Astrocyte (in vitro differentiated cells and primary cell): ENCODE results near the gene NSF. TPM values are rescaled to one million over a fixed set of nuclear protein-coding genes. Genes with fewer than 3 reads are reported as not detected.
"Not testable (repeated sequence)": the region's sequence is repeated elsewhere in the genome, so short reads cannot be mapped to it uniquely, and the experiment has no call there.

ENCODE experiments used
- DNase-seq: peaks from one replicate; pipeline ENCODE4 v3.0.0-alpha.2; 2010; ENCODE audit warnings: low read depth
- FAIRE-seq: peaks from 2 replicates; lab custom pipeline; 2011; peaks lifted over from hg19 to GRCh38; lab: Jason Lieb, UNC
- H2AFZ ChIP-seq: 2 replicates; pipeline ENCODE4 v1.6.0; 2012; ENCODE audit warnings: low read depth, low read length, inconsistent platforms
- H3K27ac ChIP-seq: 2 replicates; pipeline ENCODE4 v1.5.1; 2011; ENCODE audit warnings: low read depth, low read length, inconsistent platforms
- H3K27me3 ChIP-seq: 2 replicates; pipeline ENCODE4 v1.6.0; 2011; ENCODE audit warnings: low read length, inconsistent platforms; ENCODE audit not compliant: insufficient read depth
- H3K36me3 ChIP-seq: 2 replicates; pipeline ENCODE4 v1.5.1; 2011; ENCODE audit warnings: low read length, inconsistent platforms; ENCODE audit not compliant: insufficient read depth
- H3K4me1 ChIP-seq: 2 replicates; pipeline ENCODE4 v1.5.1; 2011; ENCODE audit warnings: low read length, inconsistent platforms; ENCODE audit not compliant: insufficient read depth
- H3K4me2 ChIP-seq: 2 replicates; pipeline ENCODE4 v1.6.0; 2012; ENCODE audit warnings: low read length, inconsistent platforms
- H3K4me3 ChIP-seq: 2 replicates; pipeline ENCODE4 v1.5.1; 2011; ENCODE audit warnings: low read depth, mild to moderate bottlenecking, low read length, inconsistent platforms; ENCODE audit not compliant: insufficient read depth
- H3K79me2 ChIP-seq: 2 replicates; pipeline ENCODE4 v1.6.0; 2012; ENCODE audit warnings: mild to moderate bottlenecking, low read length, inconsistent platforms; ENCODE audit not compliant: insufficient read depth
- H3K9ac ChIP-seq: 2 replicates; pipeline ENCODE4 v1.6.0; 2012; ENCODE audit warnings: mild to moderate bottlenecking, low read length, inconsistent platforms
- H3K9me3 ChIP-seq: 2 replicates; pipeline ENCODE4 v1.5.1; 2012; ENCODE audit warnings: low read depth, mild to moderate bottlenecking, low read length, inconsistent platforms; ENCODE audit not compliant: insufficient read depth
- H4K20me1 ChIP-seq: 2 replicates; pipeline ENCODE4 v1.6.0; 2012; ENCODE audit warnings: low read length, inconsistent platforms; ENCODE audit not compliant: insufficient read depth
- H3K27ac Mint-ChIP-seq: one replicate; pipeline ENCODE4 v1.8.0; 2021; ENCODE audit warnings: mild to moderate bottlenecking, mixed read lengths; ENCODE audit not compliant: unreplicated experiment
- H3K27me3 Mint-ChIP-seq: one replicate; pipeline ENCODE4 v1.8.0; 2021; ENCODE audit warnings: low read depth, mixed read lengths; ENCODE audit not compliant: unreplicated experiment
- H3K36me3 Mint-ChIP-seq: one replicate; pipeline ENCODE4 v1.8.0; 2021; ENCODE audit warnings: low read depth, mixed read lengths; ENCODE audit not compliant: unreplicated experiment
- H3K4me1 Mint-ChIP-seq: one replicate; pipeline ENCODE4 v1.8.0; 2021; ENCODE audit warnings: low read depth, mixed read lengths; ENCODE audit not compliant: unreplicated experiment
- H3K4me3 Mint-ChIP-seq: one replicate; pipeline ENCODE4 v1.8.0; 2021; ENCODE audit warnings: mild to moderate bottlenecking, moderate library complexity, mixed read lengths; ENCODE audit not compliant: unreplicated experiment
- H3K9me3 Mint-ChIP-seq: one replicate; pipeline ENCODE4 v1.8.0; 2021; ENCODE audit warnings: mild to moderate bottlenecking, mixed read lengths; ENCODE audit not compliant: unreplicated experiment
- total RNA-seq: library from RNA; stranded (reverse); gene quantifications from 2 replicates; pipeline ENCODE4 v1.2.1, GENCODE V29; 2021

NSF gene
- total RNA-seq, 1 donor from 2014 or later, result 83.4 TPM

GRCh38 chr17:46623790-46624189 is 33.3 kb downstream of the NSF start:
- FAIRE-seq, result peak; percentile 100
- H3K79me2 ChIP-seq, H3K4me1 ChIP-seq, H3K27ac Mint-ChIP-seq, H3K27me3 Mint-ChIP-seq, H3K9me3 ChIP-seq, DNase-seq, H3K4me2 ChIP-seq, H3K36me3 ChIP-seq, H3K27me3 ChIP-seq, H3K27ac ChIP-seq, H3K4me1 Mint-ChIP-seq, H3K36me3 Mint-ChIP-seq, H3K4me3 ChIP-seq, H2AFZ ChIP-seq, H4K20me1 ChIP-seq, H3K9me3 Mint-ChIP-seq, H3K4me3 Mint-ChIP-seq, H3K9ac ChIP-seq: not testable (repeated sequence)

- DNase-seq, H3K27me3 Mint-ChIP-seq, H4K20me1 ChIP-seq, H3K9me3 ChIP-seq, H3K36me3 ChIP-seq, H3K9ac ChIP-seq, H3K27me3 ChIP-seq, H3K4me3 ChIP-seq, H3K4me1 ChIP-seq, H3K4me3 Mint-ChIP-seq, H3K27ac ChIP-seq, H3K27ac Mint-ChIP-seq, H3K4me2 ChIP-seq, H2AFZ ChIP-seq, FAIRE-seq, H3K79me2 ChIP-seq, H3K4me1 Mint-ChIP-seq, H3K9me3 Mint-ChIP-seq, H3K36me3 Mint-ChIP-seq: not testable (repeated sequence)
Measured at GRCh38 chr17:46624726-46625125, 34.3 kb downstream of the NSF start.

- not testable (repeated sequence) for H2AFZ ChIP-seq
Measured at GRCh38 chr17:46627452-46627851, 37.0 kb downstream of the NSF start.

GRCh38 chr17:46628753-46629436 is 38.4 kb downstream of the NSF start:
- H3K27ac Mint-ChIP-seq, H4K20me1 ChIP-seq, H3K27me3 Mint-ChIP-seq, H3K9ac ChIP-seq, H3K36me3 Mint-ChIP-seq, H3K27me3 ChIP-seq, H3K36me3 ChIP-seq, H3K27ac ChIP-seq, H3K79me2 ChIP-seq, H2AFZ ChIP-seq, DNase-seq, H3K9me3 ChIP-seq, H3K9me3 Mint-ChIP-seq, H3K4me1 ChIP-seq, H3K4me3 ChIP-seq, H3K4me2 ChIP-seq, H3K4me1 Mint-ChIP-seq, H3K4me3 Mint-ChIP-seq: not testable (repeated sequence)
- peak; percentile 76 for FAIRE-seq

More at GRCh38 chr17:46627452-46627851, 37.0 kb downstream of the NSF start:
- H3K4me3 Mint-ChIP-seq, H3K4me2 ChIP-seq, H3K4me3 ChIP-seq, DNase-seq, H3K9me3 Mint-ChIP-seq, H3K36me3 Mint-ChIP-seq, H3K4me1 ChIP-seq, H3K4me1 Mint-ChIP-seq, H3K27ac ChIP-seq, H3K27ac Mint-ChIP-seq, H3K9me3 ChIP-seq, H4K20me1 ChIP-seq, H3K27me3 ChIP-seq, H3K27me3 Mint-ChIP-seq, H3K9ac ChIP-seq, H3K79me2 ChIP-seq, H3K36me3 ChIP-seq: not testable (repeated sequence)
- peak; percentile 100 for FAIRE-seq

- not testable (repeated sequence) for H3K27me3 Mint-ChIP-seq, H3K9ac ChIP-seq, DNase-seq, H2AFZ ChIP-seq, H3K4me3 ChIP-seq, H3K27ac Mint-ChIP-seq, H3K27ac ChIP-seq, FAIRE-seq, H3K36me3 Mint-ChIP-seq, H3K36me3 ChIP-seq, H3K27me3 ChIP-seq, H3K9me3 ChIP-seq, H3K4me1 Mint-ChIP-seq, H3K79me2 ChIP-seq, H3K9me3 Mint-ChIP-seq, H3K4me1 ChIP-seq, H3K4me3 Mint-ChIP-seq, H4K20me1 ChIP-seq, H3K4me2 ChIP-seq
Measured at GRCh38 chr17:46632146-46632545, 41.7 kb downstream of the NSF start.

- not testable (repeated sequence) for H3K36me3 ChIP-seq, H3K4me3 ChIP-seq, H3K4me2 ChIP-seq, H2AFZ ChIP-seq, H3K79me2 ChIP-seq, H3K9me3 ChIP-seq, DNase-seq, H3K36me3 Mint-ChIP-seq, H3K27me3 Mint-ChIP-seq, H3K9me3 Mint-ChIP-seq, H3K4me3 Mint-ChIP-seq, H4K20me1 ChIP-seq, H3K27me3 ChIP-seq, H3K4me1 ChIP-seq, H3K27ac Mint-ChIP-seq, H3K27ac ChIP-seq, H3K4me1 Mint-ChIP-seq, H3K9ac ChIP-seq
- peak; percentile 70 for FAIRE-seq
Measured at GRCh38 chr17:46634844-46635243, 44.4 kb downstream of the NSF start.
